ENCODE results near the gene BRD3OS. TPM values are rescaled to one million over a fixed set of nuclear protein-coding genes. Genes with fewer than 3 reads are reported as not detected.
"Not testable (repeated sequence)": the region's sequence is repeated elsewhere in the genome, so short reads cannot be mapped to it uniquely, and the experiment has no call there.

The BRD3OS gene
- total and polyA plus RNA-seq, 7 donors = 3.9 to 19.4 (median 11.7) TPM

DNA sequence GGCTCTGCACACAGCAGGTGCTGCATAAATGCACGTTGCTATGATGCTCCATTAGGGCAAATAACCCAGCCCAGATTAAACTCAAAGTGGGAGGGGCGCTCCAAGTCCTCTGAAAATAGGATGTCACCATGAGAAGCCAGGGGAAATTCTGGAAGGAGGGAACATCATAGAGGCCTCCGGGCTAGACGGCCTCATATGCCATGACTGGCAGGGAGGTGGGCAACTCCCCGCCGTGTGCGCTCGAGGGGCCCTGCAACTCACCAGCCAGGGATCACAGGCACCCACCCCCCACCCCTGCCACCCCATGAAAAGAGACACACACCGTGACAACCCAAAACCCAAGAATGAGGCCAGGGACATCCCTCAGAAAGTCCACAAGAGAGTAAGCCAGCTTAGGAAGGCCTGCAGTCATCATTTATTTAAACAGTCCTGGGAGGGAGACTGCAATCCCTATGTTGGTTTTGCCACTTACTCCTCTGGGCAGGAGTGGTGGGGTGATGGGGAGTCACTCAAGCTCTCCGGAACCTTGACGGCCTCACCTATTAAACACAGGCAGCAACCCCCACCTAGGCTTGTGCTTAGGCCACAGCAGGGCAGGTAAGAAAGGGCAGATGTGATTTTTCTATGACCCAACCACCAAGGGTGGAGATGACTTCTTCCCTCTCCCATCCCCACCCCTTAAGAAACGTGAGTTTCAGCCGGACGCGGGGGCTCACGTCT is 37.2 kb upstream of the BRD3OS start:
- DNase-seq = peak; percentile 40
- H3K4me3 ChIP-seq = no peak overlapping the region
- 89 to 91% methylated on average over 16 of the region's 16 CpGs for WGBS, 2 donors
- H3K27ac ChIP-seq = no peak overlapping the region
- TF ChIP-seq EP300 (IDR thresholded peaks at IDR 0.05) (no peak), POLR2A (IDR thresholded peaks at IDR 0.05) (no peak), CTCF (IDR thresholded peaks at IDR 0.05) (no peak), POLR2AphosphoS5 (IDR thresholded peaks at IDR 0.05) (no peak)
- H3K36me3 ChIP-seq = no peaks in the 10 kb centered on the region
- no peaks in the 10 kb centered on the region for H3K9me3 ChIP-seq
- intact Hi-C loops (cut with DNase I) = no loop called here
- no peaks in the 10 kb centered on the region for H3K27me3 ChIP-seq
- H3K4me1 ChIP-seq = peaks cover 0 to 22% (median 17%) of the 10 kb centered on the region in 4 donors

GRCh38 chr9:133988771-133989170 is 36.5 kb upstream of the BRD3OS start:
- 90 to 91% methylated on average over 14 of the region's 14 CpGs for whole genome bisulfite sequencing, 2 donors
- H3K4me3 ChIP-seq; H3K36me3 ChIP-seq; H3K27me3 ChIP-seq; H3K27ac ChIP-seq; H3K9me3 ChIP-seq; intact Hi-C loops (cut with DNase I): not testable (repeated sequence)
- H3K4me1 ChIP-seq = peaks cover 0 to 29% (median 23%) of the 10 kb centered on the region in 4 donors
- peak; percentile 45 for DNase-seq

DNA sequence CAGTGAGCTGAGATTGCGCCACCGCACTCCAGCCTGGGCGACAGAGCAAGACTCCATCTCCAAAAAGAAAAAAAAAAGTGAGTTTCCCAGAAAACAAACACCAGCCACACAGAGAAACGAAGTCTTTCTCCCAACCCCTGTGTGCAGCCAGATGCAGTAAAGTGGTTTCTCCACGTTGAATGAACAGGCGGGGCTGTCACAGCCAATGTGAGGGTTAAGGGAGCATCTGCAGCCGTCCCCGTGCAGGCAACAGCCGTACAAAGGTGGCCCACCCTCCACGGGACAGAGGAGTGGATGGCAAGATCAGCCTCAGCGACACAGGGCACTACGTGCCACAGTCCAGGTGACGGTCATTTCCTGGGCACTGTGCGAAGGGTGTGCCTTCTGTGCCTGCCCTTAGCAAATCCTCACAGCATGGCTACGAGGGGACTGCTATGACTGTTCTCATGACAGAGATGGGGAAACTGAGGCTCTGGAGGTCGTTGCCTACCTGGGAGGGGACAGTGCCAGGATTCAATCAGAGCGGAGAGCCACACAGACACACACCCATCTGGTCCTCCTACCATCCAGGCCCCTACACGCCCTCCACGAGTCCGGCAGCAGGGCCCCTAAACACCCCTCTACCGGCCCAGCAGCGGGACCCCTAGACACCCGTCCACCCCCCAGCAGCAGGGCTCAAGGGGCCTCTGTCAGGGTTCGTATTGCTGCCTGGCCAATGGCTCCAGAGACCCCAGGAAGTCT is 35.5 kb upstream of the BRD3OS start:
- Histone ChIP-seq H3K4me1 (peaks cover 0 to 37% (median 29%) of the 10 kb centered on the region in 4 donors), H3K27me3 (no peaks in the 10 kb centered on the region), H3K4me3 (no peak overlapping the region), H3K9me3 (no peaks in the 10 kb centered on the region), H3K36me3 (no peaks in the 10 kb centered on the region), H3K27ac (no peak overlapping the region)
- TF ChIP-seq CTCF (IDR thresholded peaks at IDR 0.05) = no peak
- intact Hi-C loops (cut with DNase I) = no loop called here
- 62 to 76% methylated on average over 24 of the region's 24 CpGs for WGBS, 2 donors
- peak; percentile 56 for DNase-seq

DNA sequence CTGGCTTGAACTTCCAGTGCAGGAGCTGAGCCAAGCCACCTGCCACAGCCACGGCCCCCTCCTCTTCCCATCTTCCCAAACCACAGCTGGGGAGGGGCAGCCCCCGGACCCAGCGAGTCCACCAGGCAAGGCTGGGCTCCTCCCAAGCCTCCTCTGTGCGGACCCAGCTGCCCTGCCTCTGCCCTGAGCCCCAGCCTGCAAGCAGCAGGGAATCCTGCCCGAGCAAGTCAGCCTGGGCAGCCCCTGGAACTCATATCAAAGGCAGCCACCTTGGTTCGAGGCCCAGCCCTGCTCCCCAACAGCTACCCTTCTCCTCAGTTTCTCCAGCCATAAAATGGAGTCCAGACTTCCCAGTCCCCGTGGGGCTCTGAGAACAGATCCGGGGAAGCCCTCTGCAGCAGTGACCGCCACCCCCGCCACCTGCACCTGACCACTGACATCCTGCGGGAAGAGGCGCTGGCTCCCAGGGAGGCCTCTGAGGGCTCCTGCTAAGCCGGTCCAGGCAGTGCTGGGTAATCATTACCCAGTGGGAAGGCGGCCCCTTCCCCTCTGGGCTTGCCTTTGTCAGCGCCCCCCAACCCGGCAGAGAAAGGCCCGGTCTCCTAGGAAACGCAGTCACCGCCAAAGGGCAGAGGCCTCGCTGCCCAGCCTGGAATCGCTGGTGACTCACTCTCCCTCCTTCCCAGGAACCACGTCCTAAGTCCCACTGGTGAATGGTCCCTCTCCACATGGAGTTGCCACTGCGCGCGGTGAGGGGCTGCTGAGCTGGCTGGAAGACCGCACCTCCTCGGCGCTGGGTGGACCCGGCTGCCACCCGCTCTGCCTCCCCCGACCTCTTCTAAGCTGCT is 34.7 kb upstream of the BRD3OS start:
- no peak for TF ChIP-seq CTCF (IDR thresholded peaks at IDR 0.05)
- TF ChIP-seq POLR2AphosphoS5 (IDR thresholded peaks at IDR 0.05) = peak in 1 of 4 donors; percentile 25
- peak; percentile 78 for DNase-seq

More for the DNA sequence above, 34.7 kb upstream of the BRD3OS start:
- Histone ChIP-seq H3K27me3 (no peaks in the 10 kb centered on the region), H3K9me3 (no peaks in the 10 kb centered on the region), H3K4me1 (peaks cover 0 to 37% (median 29%) of the 10 kb centered on the region in 4 donors), H3K4me3 (peak overlapping the region; percentile 49 to 77 (median 70)), H3K36me3 (no peaks in the 10 kb centered on the region), H3K27ac (peak overlapping the region; percentile 62 to 92 (median 77))
- intact Hi-C loops (cut with DNase I) = no loop called here
- WGBS, 2 donors = 12 to 37% methylated on average over 31 of the region's 31 CpGs
